Neural cell (in vitro differentiated cells): ENCODE results near the gene AGBL5.

Experiments used
- EZH2 ChIP-seq: fragments of 200-600, 300-800 bp; shearing (Covaris generic), sonication (generic); IDR thresholded peaks from 2 replicates; pipeline ENCODE4 v1.6.1; 2014; ENCODE audit warnings: antibody characterized with exemption, low read length, borderline replicate concordance, mild to moderate bottlenecking; ENCODE audit not compliant: insufficient read depth, poor library complexity, severe bottlenecking
- MXI1 ChIP-seq: fragments of 450-650 bp; conservative IDR thresholded peaks from 2 replicates; pipeline ENCODE4 v1.6.1; 2014; ENCODE audit warnings: antibody characterized with exemption, mild to moderate bottlenecking; ENCODE audit not compliant: poor library complexity, severe bottlenecking
- POLR2AphosphoS5 ChIP-seq: IDR thresholded peaks from 2 replicates; pipeline ENCODE4 v1.6.1; 2012
- RAD21 ChIP-seq: fragments of 450-650 bp; conservative IDR thresholded peaks from 2 replicates; pipeline ENCODE4 v1.6.1; 2014; ENCODE audit warnings: antibody characterized with exemption, mild to moderate bottlenecking, moderate library complexity
- TAF1 ChIP-seq: IDR thresholded peaks from 2 replicates; pipeline ENCODE4 v1.6.1; 2012; ENCODE audit warnings: low read depth
- TF ChIP-seq, protein P1 (sequence below): fragments of 450-650 bp; IDR thresholded peaks from 2 replicates; pipeline ENCODE4 v1.5.1; 2014; ENCODE audit warnings: antibody characterized with exemption, mild to moderate bottlenecking, moderate library complexity; ENCODE audit not compliant: poor library complexity, severe bottlenecking
- TF ChIP-seq, protein P2 (sequence below): IDR thresholded peaks from 2 replicates; pipeline ENCODE4 v1.6.1; 2012; ENCODE audit warnings: borderline replicate concordance

DNA sequence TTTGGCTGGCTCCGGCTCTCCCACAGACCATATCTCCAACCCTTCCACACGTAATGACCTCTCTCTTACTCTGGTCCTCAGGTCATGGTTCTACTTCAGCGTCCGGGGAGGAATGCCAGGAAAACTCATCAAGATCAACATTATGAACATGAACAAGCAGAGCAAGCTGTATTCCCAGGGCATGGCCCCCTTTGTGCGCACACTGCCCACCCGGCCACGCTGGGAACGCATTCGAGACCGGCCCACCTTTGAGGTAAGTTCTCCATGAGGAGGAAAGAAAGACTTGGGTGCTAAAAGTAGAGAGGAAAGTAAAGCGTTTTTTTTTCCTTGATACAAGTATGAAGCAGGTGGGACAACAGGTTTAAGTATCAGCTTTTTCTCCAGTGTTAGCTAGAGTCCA is 1.9 kb downstream of the AGBL5 start:
- TF ChIP-seq, protein P1, sequence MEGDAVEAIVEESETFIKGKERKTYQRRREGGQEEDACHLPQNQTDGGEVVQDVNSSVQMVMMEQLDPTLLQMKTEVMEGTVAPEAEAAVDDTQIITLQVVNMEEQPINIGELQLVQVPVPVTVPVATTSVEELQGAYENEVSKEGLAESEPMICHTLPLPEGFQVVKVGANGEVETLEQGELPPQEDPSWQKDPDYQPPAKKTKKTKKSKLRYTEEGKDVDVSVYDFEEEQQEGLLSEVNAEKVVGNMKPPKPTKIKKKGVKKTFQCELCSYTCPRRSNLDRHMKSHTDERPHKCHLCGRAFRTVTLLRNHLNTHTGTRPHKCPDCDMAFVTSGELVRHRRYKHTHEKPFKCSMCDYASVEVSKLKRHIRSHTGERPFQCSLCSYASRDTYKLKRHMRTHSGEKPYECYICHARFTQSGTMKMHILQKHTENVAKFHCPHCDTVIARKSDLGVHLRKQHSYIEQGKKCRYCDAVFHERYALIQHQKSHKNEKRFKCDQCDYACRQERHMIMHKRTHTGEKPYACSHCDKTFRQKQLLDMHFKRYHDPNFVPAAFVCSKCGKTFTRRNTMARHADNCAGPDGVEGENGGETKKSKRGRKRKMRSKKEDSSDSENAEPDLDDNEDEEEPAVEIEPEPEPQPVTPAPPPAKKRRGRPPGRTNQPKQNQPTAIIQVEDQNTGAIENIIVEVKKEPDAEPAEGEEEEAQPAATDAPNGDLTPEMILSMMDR: no peak
- no peak for TF ChIP-seq MXI1
- no peak for TF ChIP-seq EZH2
- no peak for TF ChIP-seq RAD21
- TF ChIP-seq POLR2AphosphoS5: no peak
- TF ChIP-seq TAF1: no peak
- TF ChIP-seq, protein P2, sequence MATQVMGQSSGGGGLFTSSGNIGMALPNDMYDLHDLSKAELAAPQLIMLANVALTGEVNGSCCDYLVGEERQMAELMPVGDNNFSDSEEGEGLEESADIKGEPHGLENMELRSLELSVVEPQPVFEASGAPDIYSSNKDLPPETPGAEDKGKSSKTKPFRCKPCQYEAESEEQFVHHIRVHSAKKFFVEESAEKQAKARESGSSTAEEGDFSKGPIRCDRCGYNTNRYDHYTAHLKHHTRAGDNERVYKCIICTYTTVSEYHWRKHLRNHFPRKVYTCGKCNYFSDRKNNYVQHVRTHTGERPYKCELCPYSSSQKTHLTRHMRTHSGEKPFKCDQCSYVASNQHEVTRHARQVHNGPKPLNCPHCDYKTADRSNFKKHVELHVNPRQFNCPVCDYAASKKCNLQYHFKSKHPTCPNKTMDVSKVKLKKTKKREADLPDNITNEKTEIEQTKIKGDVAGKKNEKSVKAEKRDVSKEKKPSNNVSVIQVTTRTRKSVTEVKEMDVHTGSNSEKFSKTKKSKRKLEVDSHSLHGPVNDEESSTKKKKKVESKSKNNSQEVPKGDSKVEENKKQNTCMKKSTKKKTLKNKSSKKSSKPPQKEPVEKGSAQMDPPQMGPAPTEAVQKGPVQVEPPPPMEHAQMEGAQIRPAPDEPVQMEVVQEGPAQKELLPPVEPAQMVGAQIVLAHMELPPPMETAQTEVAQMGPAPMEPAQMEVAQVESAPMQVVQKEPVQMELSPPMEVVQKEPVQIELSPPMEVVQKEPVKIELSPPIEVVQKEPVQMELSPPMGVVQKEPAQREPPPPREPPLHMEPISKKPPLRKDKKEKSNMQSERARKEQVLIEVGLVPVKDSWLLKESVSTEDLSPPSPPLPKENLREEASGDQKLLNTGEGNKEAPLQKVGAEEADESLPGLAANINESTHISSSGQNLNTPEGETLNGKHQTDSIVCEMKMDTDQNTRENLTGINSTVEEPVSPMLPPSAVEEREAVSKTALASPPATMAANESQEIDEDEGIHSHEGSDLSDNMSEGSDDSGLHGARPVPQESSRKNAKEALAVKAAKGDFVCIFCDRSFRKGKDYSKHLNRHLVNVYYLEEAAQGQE: no peak
